Bronchial epithelial cell (primary cell): ENCODE measurements around the gene OR5H15. TPM values are rescaled to one million over a fixed set of nuclear protein-coding genes. Genes with fewer than 3 reads are reported as not detected.

Source experiments
- DNase-seq: peaks from one replicate; pipeline ENCODE4 v3.0.0-alpha.2; 2010; ENCODE audit warnings: low read depth
- FAIRE-seq: peaks from 2 replicates; lab custom pipeline; 2011; peaks lifted over from hg19 to GRCh38; lab: Jason Lieb, UNC
- H3K27me3 ChIP-seq: 2 replicates; pipeline ENCODE4 v1.5.1; 2011; ENCODE audit warnings: low read length; ENCODE audit not compliant: control insufficient read depth, insufficient read depth
- H3K36me3 ChIP-seq: 2 replicates; pipeline ENCODE4 v1.5.1; 2011; ENCODE audit warnings: low read length; ENCODE audit not compliant: control insufficient read depth, insufficient read depth
- H3K4me3 ChIP-seq: 2 replicates; pipeline ENCODE4 v1.5.1; 2011; ENCODE audit warnings: mild to moderate bottlenecking, low read depth, low read length, control low read depth
- total RNA-seq: library from RNA; depleted of rRNA; stranded (reverse); fragments of >200 nt; gene quantifications from 2 replicates; pipeline ENCODE4 v1.2.1, GENCODE V29; 2014
- TF ChIP-seq, protein P1 (sequence below): IDR thresholded peaks from 2 replicates; pipeline ENCODE4 v1.5.1; 2011; ENCODE audit warnings: mild to moderate bottlenecking, moderate library complexity, low read length, control low read depth, inconsistent platforms; ENCODE audit not compliant: insufficient read depth, severe bottlenecking

The OR5H15 gene
- total RNA-seq, 1 donor from 2014 or later = not detected

- FAIRE-seq = no peak
- TF ChIP-seq, protein P1, sequence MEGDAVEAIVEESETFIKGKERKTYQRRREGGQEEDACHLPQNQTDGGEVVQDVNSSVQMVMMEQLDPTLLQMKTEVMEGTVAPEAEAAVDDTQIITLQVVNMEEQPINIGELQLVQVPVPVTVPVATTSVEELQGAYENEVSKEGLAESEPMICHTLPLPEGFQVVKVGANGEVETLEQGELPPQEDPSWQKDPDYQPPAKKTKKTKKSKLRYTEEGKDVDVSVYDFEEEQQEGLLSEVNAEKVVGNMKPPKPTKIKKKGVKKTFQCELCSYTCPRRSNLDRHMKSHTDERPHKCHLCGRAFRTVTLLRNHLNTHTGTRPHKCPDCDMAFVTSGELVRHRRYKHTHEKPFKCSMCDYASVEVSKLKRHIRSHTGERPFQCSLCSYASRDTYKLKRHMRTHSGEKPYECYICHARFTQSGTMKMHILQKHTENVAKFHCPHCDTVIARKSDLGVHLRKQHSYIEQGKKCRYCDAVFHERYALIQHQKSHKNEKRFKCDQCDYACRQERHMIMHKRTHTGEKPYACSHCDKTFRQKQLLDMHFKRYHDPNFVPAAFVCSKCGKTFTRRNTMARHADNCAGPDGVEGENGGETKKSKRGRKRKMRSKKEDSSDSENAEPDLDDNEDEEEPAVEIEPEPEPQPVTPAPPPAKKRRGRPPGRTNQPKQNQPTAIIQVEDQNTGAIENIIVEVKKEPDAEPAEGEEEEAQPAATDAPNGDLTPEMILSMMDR = no peak
- no peak overlapping the region for H3K4me3 ChIP-seq
- no peaks in the 10 kb centered on the region for H3K27me3 ChIP-seq
- H3K36me3 ChIP-seq = no peaks in the 10 kb centered on the region
- no peak for DNase-seq
These were observed 46.8 kb downstream of the OR5H15 start for GRCh38 chr3:98213276-98213675.

DNA sequence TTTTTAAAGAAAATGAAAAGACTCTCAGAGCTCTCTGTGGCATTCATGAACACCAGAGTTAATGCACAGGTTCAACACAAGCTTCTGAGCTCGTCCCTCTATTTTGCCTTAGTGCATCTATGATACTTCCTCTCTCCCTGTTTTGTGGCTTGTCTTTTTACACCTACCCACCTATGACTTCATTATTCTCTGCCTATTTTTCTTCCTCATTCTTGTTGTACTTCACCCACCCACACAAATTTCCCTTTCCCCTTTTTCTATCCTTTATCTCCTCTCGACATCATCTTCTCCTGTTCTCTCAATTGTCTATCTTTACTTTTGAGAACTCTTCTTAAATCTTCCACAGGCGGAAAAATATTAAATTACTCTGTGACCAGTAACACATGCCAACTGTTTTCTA, 48.6 kb downstream of the OR5H15 start:
- H3K27me3 ChIP-seq = no peaks in the 10 kb centered on the region
- TF ChIP-seq, protein P1 = no peak
- no peaks in the 10 kb centered on the region for H3K36me3 ChIP-seq
- FAIRE-seq (no peak), DNase-seq (no peak)
- H3K4me3 ChIP-seq = no peak overlapping the region

Other genes starting within 250 kb of the OR5H15 start
- 36.4 and 40.3 TPM in 2 replicates for gene RIOX2, start 194.3 kb upstream of the OR5H15 start, total RNA-seq
- not detected in 2 replicates for gene GABRR3, start 131.4 kb upstream of the OR5H15 start, total RNA-seq
- not detected in 2 replicates for gene OR5AC2, start 79.5 kb upstream of the OR5H15 start, total RNA-seq
- not detected in 2 replicates for gene OR5H1, start 36.0 kb upstream of the OR5H15 start, total RNA-seq
- gene OR5H14, start 19.2 kb upstream of the OR5H15 start, total RNA-seq = under 0.01 TPM in 1 of 2 replicates, not detected in the other
- gene OR5H6, start 97.5 kb downstream of the OR5H15 start, total RNA-seq = not detected in 2 replicates
- not detected in 2 replicates for gene OR5H2, start 115.8 kb downstream of the OR5H15 start, total RNA-seq
- not detected in 2 replicates for gene OR5K4, start 187.2 kb downstream of the OR5H15 start, total RNA-seq
- gene OR5K3, start 224.0 kb downstream of the OR5H15 start, total RNA-seq = not detected in 2 replicates